ENCODE measurements around the gene PRM1.

Gene PRM1

DNA sequence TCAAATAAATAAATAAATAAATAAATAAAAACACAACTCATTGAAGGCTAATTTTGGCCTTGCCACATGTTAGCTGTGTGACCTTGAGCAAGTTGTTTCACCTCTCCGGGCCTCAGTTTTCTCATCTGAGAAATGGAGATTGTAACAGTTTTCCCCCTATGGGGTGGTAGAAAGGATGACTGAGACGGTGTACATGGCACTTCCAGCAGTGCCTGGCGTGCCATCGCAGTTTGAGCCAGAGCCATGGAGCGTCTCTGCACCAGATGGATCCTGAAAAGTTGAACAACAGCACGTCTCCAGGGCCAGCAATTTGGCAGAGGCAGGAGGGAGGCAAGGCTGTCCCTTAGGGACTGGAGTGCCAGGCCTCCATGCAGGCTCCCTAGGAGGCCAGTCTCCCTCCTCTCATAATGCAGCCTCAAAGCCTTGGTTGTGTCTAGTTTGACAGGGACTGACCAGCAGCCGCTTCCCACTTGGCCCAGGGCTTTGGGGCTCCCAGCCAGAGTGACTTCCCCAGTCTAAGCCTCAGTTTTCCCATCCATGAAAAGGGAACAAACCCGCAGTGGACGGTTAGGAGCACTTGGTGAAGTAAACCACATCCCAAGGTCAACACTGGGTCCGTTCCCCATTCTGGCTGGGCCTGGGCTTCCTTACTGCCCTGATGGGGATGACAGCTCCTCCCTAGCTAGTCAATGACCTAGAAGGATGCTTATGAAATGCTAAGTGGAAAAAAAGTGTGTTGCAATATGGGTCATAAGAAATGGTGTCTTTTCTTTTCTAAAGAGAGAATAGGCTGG, 44.5 kb downstream of the PRM1 start:
- DNase-seq (ENCODE audit: low read depth in 2 of 2), result no peak

GRCh38 chr16:11235703-11235991, 45.5 kb downstream of the PRM1 start:
- DNase-seq (ENCODE audit: low read depth in 2 of 2), result no peak

DNA sequence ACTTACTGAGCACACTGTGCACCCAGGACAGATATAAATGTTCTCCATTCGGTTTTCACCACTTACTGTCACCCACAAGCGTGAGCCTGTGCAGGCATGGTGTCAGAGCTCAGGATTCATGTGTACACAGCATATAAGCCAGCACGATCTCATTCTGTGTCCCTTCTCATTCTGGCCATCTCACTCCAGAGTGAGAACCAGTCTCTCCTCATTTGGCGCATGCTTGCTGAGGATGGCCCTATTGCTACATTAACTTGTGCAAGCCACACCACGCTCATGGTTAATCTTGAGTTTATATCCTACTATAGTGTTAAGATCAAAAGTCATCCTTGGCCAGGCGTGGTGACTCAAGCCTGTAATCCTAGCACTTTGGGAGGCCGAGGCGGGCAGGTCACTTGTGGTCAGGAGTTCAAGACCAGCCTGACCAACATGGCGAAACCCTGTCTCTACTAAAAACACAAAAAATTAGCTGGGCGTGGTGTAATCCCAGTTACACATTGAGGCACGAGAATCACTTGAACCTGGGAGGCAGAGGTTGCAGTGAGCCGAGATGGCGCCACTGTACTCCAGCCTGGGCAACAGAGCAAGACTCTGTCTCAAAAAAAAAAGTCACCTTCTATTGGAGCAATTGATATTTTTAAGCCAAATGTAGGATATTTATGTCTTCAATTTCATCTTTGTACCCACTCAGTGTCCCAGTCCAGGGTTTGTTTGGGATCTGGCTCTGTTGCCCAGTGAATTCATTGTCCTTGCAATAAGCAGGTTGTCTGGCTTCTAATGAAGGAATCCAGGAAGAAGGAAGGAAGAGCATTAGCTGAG, 46.0 kb downstream of the PRM1 start:
- DNase-seq (ENCODE audit: low read depth in 2 of 2), result no peak

DNA sequence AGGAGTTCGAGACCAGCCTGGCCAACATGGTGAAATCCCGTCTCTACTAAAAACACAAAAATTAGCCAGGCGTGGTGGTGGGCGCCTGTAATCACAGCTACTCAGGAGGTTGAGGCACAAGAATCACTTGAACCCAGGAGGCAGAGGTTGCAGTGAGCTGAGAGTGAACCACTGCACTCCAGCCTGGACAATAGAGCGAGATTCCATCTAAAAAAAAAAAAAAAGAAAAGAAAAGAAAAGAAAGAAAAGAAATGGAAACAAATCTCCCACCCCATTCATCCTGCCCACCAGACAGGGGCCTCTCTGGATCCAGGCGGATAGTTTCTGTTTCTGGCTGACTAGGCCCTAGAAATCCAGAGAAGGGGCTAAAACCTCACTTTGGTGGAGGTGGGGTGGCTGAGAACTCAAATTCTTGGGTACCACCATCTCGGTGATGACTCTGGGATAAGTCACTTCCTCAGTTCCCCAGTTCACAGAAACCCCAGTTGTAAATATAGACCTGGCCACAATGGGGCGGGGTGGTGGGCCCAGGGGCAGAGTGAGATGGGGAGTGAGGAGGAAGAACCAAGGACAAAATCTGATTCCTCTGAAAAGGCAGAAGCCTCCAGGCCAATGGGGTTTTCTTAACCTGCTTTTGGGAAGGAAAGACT, 47.3 kb downstream of the PRM1 start:
- no peak for DNase-seq (ENCODE audit: low read depth in 2 of 2)

GRCh38 chr16:11232852-11233726, 48.0 kb downstream of the PRM1 start:
- DNase-seq (ENCODE audit: low read depth in 2 of 2), result no peak

DNA sequence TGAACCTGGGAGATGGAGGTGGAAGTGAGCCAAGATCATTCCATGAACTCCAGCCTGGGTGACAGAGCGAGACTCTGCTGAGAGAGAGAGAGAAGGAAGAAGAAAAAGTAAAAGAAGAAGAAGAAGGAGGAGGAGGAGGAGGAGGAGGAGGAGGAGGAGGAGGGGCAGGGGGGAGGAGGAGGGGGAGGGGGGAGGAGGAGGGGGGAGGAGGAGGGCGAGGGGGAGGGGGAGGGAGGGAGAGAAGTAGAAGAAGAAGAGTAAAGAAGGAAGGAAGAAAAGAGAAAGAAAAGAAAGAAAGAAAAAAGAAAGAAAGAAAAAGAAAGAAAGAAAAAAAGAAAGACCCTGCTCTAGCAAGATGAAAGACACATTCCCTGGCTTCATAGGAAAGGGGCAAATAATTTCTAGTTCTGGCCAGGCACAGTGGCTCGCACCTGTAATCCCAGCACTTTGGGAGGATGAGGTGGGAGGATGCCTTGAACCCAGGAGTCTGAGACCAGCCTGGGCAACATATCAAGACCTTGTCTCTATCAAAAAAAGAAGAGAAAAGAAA, 48.8 kb downstream of the PRM1 start:
- DNase-seq (ENCODE audit: low read depth in 2 of 2), result no peak

DNA sequence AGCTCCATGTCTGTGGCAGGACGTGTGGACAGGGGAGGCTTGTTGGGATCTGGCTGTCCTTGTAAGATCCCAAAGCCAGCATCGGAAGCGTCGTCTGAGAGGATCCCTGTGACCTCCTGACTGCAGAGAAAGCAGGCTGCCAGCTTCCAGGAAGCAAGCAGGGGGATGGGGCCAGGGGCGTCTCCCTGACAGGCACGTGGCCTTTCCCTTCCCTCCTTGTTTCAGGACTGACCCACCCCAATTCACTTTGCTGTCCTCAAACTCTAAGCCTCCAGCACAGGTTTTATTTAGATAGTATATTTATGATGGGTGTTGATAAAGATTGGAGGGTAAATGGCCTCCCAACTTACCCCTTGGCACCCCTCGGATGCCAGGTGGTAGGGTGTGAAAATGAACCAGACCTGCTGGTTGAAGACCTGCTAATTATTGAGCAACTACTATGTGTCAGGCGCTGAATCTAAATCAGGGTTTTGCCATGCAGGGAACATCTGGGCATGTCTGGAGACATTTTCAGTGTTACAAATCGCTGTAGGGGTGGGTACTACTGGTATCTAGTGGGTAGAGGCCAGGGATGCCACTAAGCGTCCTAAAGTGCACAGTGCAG, 49.7 kb downstream of the PRM1 start:
- no peak for DNase-seq (ENCODE audit: low read depth in 2 of 2)
